Panc1 (cell line): ENCODE measurements around the gene MYH11.

ENCODE experiments used
- CTCF ChIP-seq: fragments of 450-650 bp; IDR thresholded peaks from 2 replicates; pipeline ENCODE4 v1.5.1; 2017; ENCODE audit warnings: mild to moderate bottlenecking
- POLR2AphosphoS5 ChIP-seq: IDR thresholded peaks from 2 replicates; pipeline ENCODE4 v1.6.1; 2012; ENCODE audit warnings: mild to moderate bottlenecking, low read depth, low read length, moderate library complexity
- SIN3A ChIP-seq: IDR thresholded peaks from 2 replicates; pipeline ENCODE4 v1.6.1; 2012; ENCODE audit warnings: low read depth, mild to moderate bottlenecking, low read length, moderate library complexity, borderline replicate concordance; ENCODE audit not compliant: insufficient read depth

GRCh38 chr16:15677447-15677846, 179.4 kb downstream of the MYH11 start:
- TF ChIP-seq CTCF (no peak), POLR2AphosphoS5 (no peak), SIN3A (no peak)
